Amniotic stem cell (primary cell): Measurements from ENCODE around the gene WNK3.

Experiments
- DNase-seq: peaks from one replicate; lab custom pipeline; 2025; lab: John Stamatoyannopoulos, UW

Gene WNK3

DNA sequence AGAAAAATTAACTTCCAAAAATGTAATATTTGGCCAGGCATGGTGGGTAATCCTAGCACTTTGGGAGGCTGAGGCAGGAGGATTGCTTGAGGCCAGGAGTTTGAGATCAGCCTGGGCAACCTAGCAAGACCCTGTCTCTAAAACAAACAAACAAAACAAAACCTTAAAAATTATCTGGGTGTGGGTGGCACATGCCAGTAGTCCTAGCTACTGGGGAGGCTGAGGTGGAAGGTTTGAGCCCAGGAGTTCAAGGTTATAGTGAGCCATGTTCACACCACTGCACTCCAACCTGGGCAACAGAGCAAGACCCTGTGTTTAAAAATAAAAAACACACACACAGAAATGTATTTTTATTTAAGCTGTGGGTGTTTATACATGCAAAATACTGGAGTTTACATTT is 186.8 kb downstream of the WNK3 start:
- DNase-seq = no peak

DNA sequence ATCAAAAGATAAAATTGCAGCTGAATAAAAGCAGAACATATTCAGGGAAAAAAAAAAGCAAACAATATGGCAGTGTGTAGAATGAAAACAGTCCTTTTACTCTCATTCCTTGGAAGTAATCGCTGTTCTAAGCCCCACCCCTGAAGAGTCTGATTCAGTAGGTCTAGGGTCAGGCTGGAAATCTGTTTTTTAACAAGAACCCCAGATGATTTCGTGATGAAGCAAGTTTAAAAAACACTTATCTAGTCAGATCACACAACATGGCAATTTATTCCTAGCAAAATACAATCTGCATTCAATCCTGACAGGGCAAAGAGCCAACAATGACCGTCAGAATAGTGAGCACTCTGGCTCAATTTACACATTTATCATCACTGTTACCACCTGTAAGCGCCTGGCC is 190.9 kb downstream of the WNK3 start:
- DNase-seq = no peak

DNA sequence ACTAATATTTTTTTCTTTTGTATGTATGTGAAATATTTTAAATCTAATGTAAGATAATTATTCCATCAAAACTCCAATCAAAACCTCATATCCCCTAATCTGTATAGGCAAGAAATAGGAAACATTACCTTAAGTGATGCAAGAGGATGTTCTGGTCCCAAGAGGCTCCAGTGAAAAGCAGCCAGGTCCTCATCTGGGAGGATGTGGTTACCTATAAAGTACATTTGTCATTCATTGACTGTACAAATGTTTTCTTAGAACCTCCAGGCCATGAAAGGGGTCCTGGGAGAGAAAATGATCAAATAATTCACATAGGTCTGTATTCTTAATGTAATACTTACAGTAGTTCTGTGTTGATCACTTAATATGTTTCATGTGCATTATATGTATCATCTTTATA is 200.3 kb downstream of the WNK3 start:
- DNase-seq = no peak
